ENCODE measurements around the gene PRXL2A.

PRXL2A gene

DNA sequence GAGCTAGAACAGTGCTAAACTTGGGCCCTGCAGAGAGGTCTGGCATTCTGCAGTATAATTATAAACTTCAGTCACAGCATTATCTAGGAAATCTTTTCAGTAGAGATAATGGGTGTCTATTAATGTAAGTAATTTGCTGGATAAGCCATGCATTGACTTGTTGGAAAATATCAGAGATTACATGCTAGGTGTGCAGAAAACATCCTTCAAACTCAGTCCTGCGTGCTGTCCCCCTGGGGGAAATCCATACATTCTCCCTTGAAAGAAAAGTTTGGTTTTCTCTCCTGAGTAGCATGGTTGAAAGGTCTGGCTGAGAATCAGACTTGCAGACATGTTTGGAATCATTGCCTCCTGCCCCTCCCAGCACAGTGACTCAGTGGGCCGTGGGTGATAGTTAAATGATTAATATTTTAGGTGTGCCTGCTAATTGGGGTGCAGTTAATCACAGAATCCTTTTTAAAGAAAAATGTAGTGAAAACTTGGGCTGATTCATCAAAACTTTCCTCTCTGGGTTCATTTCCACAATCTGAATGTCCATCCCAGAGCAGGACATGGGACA lies 13.9 kb upstream of the PRXL2A start:
- DNase-seq (ENCODE audit: low read depth in 1 of 2, low spot score in 1 of 2) = no peak
- no peak overlapping the region for H3K4me3 ChIP-seq (replicated peaks; ENCODE audit: insufficient read depth, low read length)
- TF ChIP-seq SPI1 (IDR thresholded peaks at IDR 0.05; ENCODE audit: borderline replicate concordance, low read depth) = no peak
- no peak for TF ChIP-seq GABPA (IDR thresholded peaks at IDR 0.05; ENCODE audit: low read depth)
- TF ChIP-seq, protein P1, sequence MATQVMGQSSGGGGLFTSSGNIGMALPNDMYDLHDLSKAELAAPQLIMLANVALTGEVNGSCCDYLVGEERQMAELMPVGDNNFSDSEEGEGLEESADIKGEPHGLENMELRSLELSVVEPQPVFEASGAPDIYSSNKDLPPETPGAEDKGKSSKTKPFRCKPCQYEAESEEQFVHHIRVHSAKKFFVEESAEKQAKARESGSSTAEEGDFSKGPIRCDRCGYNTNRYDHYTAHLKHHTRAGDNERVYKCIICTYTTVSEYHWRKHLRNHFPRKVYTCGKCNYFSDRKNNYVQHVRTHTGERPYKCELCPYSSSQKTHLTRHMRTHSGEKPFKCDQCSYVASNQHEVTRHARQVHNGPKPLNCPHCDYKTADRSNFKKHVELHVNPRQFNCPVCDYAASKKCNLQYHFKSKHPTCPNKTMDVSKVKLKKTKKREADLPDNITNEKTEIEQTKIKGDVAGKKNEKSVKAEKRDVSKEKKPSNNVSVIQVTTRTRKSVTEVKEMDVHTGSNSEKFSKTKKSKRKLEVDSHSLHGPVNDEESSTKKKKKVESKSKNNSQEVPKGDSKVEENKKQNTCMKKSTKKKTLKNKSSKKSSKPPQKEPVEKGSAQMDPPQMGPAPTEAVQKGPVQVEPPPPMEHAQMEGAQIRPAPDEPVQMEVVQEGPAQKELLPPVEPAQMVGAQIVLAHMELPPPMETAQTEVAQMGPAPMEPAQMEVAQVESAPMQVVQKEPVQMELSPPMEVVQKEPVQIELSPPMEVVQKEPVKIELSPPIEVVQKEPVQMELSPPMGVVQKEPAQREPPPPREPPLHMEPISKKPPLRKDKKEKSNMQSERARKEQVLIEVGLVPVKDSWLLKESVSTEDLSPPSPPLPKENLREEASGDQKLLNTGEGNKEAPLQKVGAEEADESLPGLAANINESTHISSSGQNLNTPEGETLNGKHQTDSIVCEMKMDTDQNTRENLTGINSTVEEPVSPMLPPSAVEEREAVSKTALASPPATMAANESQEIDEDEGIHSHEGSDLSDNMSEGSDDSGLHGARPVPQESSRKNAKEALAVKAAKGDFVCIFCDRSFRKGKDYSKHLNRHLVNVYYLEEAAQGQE (IDR thresholded peaks at IDR 0.05; ENCODE audit: insufficient replicate concordance, low read depth) = no peak
- no peak for TF ChIP-seq POLR2AphosphoS5 (IDR thresholded peaks at IDR 0.05; ENCODE audit: low read depth)
- TF ChIP-seq, protein P2, sequence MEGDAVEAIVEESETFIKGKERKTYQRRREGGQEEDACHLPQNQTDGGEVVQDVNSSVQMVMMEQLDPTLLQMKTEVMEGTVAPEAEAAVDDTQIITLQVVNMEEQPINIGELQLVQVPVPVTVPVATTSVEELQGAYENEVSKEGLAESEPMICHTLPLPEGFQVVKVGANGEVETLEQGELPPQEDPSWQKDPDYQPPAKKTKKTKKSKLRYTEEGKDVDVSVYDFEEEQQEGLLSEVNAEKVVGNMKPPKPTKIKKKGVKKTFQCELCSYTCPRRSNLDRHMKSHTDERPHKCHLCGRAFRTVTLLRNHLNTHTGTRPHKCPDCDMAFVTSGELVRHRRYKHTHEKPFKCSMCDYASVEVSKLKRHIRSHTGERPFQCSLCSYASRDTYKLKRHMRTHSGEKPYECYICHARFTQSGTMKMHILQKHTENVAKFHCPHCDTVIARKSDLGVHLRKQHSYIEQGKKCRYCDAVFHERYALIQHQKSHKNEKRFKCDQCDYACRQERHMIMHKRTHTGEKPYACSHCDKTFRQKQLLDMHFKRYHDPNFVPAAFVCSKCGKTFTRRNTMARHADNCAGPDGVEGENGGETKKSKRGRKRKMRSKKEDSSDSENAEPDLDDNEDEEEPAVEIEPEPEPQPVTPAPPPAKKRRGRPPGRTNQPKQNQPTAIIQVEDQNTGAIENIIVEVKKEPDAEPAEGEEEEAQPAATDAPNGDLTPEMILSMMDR (IDR thresholded peaks at IDR 0.05; ENCODE audit: insufficient read depth, low read length) = no peak
- H3K27ac ChIP-seq (replicated peaks) = no peak overlapping the region
- H3K27me3 ChIP-seq (ENCODE audit: insufficient read depth, poor library complexity, severe bottlenecking) = no peaks in the 10 kb centered on the region

DNA sequence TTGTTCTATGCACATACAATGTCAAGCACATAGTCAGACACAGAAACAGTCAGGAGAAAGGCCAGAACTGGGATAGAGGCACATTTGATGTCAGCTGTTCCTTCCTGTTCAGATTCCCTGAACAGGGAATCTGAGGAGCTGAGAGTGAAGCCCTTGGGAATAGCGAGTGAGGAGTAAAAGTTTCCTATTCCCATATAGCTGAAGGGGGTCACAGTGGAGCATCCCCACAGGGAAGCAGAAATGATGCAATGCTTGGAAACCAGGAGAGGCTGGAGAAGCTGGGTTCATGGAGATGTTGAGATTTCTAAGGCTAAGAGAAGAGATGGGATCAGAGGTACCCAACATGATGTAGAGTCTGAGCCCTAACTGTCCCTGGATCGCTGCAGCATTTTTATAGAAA lies 11.3 kb upstream of the PRXL2A start:
- no peaks in the 10 kb centered on the region for H3K27me3 ChIP-seq (ENCODE audit: insufficient read depth, poor library complexity, severe bottlenecking)
- no peak overlapping the region for H3K27ac ChIP-seq (replicated peaks)
- H3K4me3 ChIP-seq (replicated peaks; ENCODE audit: insufficient read depth, low read length) = no peak overlapping the region
- TF ChIP-seq POLR2AphosphoS5 (IDR thresholded peaks at IDR 0.05; ENCODE audit: low read depth) = no peak
- TF ChIP-seq GABPA (IDR thresholded peaks at IDR 0.05; ENCODE audit: low read depth) = no peak
- TF ChIP-seq SPI1 (IDR thresholded peaks at IDR 0.05; ENCODE audit: borderline replicate concordance, low read depth) = no peak
- TF ChIP-seq, protein P1 (IDR thresholded peaks at IDR 0.05; ENCODE audit: insufficient replicate concordance, low read depth) = no peak
- TF ChIP-seq, protein P2 (IDR thresholded peaks at IDR 0.05; ENCODE audit: insufficient read depth, low read length) = no peak
- no peak for DNase-seq (ENCODE audit: low read depth in 1 of 2, low spot score in 1 of 2)

DNA sequence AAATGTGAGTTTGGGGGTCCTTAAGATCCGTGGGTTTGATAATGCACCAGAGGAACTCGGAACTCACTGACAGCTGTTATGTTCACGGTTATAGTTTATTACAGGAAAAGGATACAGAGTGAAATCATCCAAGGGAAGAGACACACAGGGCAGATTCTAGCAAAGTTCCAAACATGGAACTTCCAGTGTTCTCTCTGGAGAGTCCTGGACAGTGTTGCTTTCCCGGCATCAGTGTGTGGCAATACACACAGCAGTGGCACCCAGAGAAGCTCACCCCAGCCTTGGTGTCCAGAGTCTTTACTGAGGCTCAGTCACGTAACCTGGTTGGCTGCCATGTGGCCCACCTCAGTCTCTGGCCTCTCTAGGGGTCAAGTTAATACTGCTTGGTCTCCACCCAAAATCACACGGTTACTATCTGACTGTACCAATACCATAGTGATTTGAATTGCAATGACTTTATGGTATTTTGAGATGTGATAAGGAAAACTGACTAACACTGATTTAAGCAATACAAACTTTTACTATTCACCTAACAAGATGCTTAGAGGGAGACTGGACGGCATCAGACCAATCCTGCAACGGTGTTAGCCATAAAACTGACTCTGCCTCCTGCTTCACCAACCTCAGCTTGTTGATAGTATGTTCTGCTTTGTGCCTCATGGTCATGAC lies 8.1 kb upstream of the PRXL2A start:
- Histone ChIP-seq H3K27me3 (ENCODE audit: insufficient read depth, poor library complexity, severe bottlenecking) (no peaks in the 10 kb centered on the region), H3K4me3 (replicated peaks; ENCODE audit: insufficient read depth, low read length) (no peak overlapping the region), H3K27ac (replicated peaks) (no peak overlapping the region)
- DNase-seq (ENCODE audit: low read depth in 1 of 2, low spot score in 1 of 2) = no peak
- TF ChIP-seq POLR2AphosphoS5 (IDR thresholded peaks at IDR 0.05; ENCODE audit: low read depth) (no peak), GABPA (IDR thresholded peaks at IDR 0.05; ENCODE audit: low read depth) (no peak), SPI1 (IDR thresholded peaks at IDR 0.05; ENCODE audit: borderline replicate concordance, low read depth) (no peak)
- TF ChIP-seq, protein P1 (IDR thresholded peaks at IDR 0.05; ENCODE audit: insufficient replicate concordance, low read depth) = no peak
- TF ChIP-seq, protein P2 (IDR thresholded peaks at IDR 0.05; ENCODE audit: insufficient read depth, low read length) = no peak

All from HL-60 (cell line).